PC-9 (cell line): Measurements from ENCODE around the gene ST6GALNAC3. TPM values are rescaled to one million over a fixed set of nuclear protein-coding genes. Genes with fewer than 3 reads are reported as not detected.

Experiments used
- BruUV-seq: library from RNA; stranded (reverse); fragments of 400-500 nt; replicated peaks from 2 replicates; lab custom pipeline; 2021; lab: Mats Ljungman, UMichigan
- CTCF ChIA-PET: fragments of 300-600 bp; sonication (Branson Sonifier 250); formaldehyde crosslinking; loops from one replicate; lab custom pipeline; 2022; ENCODE audit warnings: antibody characterized with exemption; lab: Charles Lee
- POLR2A ChIA-PET: fragments of 300-600 bp; sonication (Branson Sonifier 250); formaldehyde crosslinking; loops from one replicate; lab custom pipeline; 2022; ENCODE audit warnings: antibody characterized with exemption; ENCODE audit not compliant: unreplicated experiment; lab: Charles Lee
- DNase-seq, 2 experiments: peaks; one replicate each; pipeline versions ENCODE4 v3.0.0 to v3.0.0-alpha.2; 2015 to 2022; ENCODE audit warnings: mixed read lengths in 1 of 2
- H2AFZ ChIP-seq: fragments of 200-600 bp; sonication (generic); 2 replicates; pipeline ENCODE4 v1.8.1; 2017; ENCODE audit warnings: antibody characterized with exemption
- H3F3A ChIP-seq: fragments of 200-600 bp; sonication (generic); 2 replicates; pipeline ENCODE4 v1.8.1; 2017; ENCODE audit warnings: antibody characterized with exemption, mild to moderate bottlenecking, low read depth; ENCODE audit not compliant: insufficient read depth
- H3K27ac ChIP-seq: fragments of 200-600 bp; sonication (generic); 2 replicates; pipeline ENCODE4 v1.6.1; 2016; ENCODE audit warnings: mixed run types
- H3K27me3 ChIP-seq: fragments of 200-600 bp; sonication (generic); 2 replicates; pipeline ENCODE4 v1.6.1; 2016; ENCODE audit warnings: low read depth, mixed run types; ENCODE audit not compliant: insufficient read depth
- H3K36me3 ChIP-seq: fragments of 200-600 bp; sonication (generic); 2 replicates; pipeline ENCODE4 v1.6.1; 2016; ENCODE audit warnings: low read depth, mixed run types
- H3K4me1 ChIP-seq: fragments of 200-600 bp; sonication (generic); replicated peaks from 2 replicates; pipeline ENCODE4 v1.6.1; 2016; ENCODE audit warnings: mixed run types; ENCODE audit not compliant: insufficient read depth
- H3K4me2 ChIP-seq: fragments of 200-600 bp; sonication (generic); 2 replicates; pipeline ENCODE4 v1.6.1; 2017; ENCODE audit warnings: mixed run types
- H3K4me3 ChIP-seq: fragments of 200-600 bp; sonication (generic); 2 replicates; pipeline ENCODE4 v1.6.1; 2016; ENCODE audit warnings: mixed run types
- H3K79me2 ChIP-seq: fragments of 200-600 bp; sonication (generic); 2 replicates; pipeline ENCODE4 v1.6.1; 2017; ENCODE audit warnings: low read depth, mixed run types
- H3K9me2 ChIP-seq: fragments of 200-600 bp; sonication (generic); 2 replicates; pipeline ENCODE4 v1.8.1; 2017; ENCODE audit warnings: mild to moderate bottlenecking; ENCODE audit not compliant: insufficient read depth
- H3K9me3 ChIP-seq: fragments of 200-600 bp; sonication (generic); 2 replicates; pipeline ENCODE4 v1.8.1; 2016; ENCODE audit warnings: low read depth; ENCODE audit not compliant: insufficient read depth
- H4K20me1 ChIP-seq: fragments of 200-600 bp; sonication (generic); 2 replicates; pipeline ENCODE4 v1.8.1; 2017; ENCODE audit not compliant: insufficient read depth
- CTCF ChIP-seq: fragments of 200-600 bp; sonication (generic); conservative IDR thresholded peaks from 2 replicates; pipeline ENCODE4 v1.6.1; 2017; ENCODE audit warnings: mixed run types, antibody characterized with exemption, mild to moderate bottlenecking, moderate library complexity
- EZH2 ChIP-seq: fragments of 200-600 bp; sonication (generic); IDR thresholded peaks from 2 replicates; pipeline ENCODE4 v1.8.0; 2017; ENCODE audit warnings: antibody characterized with exemption, low read depth
- intact Hi-C: fragments of 100-400 bp; cut with micrococcal nuclease; formaldehyde crosslinking; loops from one replicate; pipeline ENCODE4 v1.10.0; 2022; ENCODE audit not compliant: unreplicated experiment
- total RNA-seq: library from RNA; stranded (reverse); gene quantifications from 2 replicates; pipeline ENCODE4 v1.2.3, GENCODE V29; 2021

The ST6GALNAC3 gene
- total RNA-seq, 1 experiment from 2014 or later = 0.04 TPM

GRCh38 chr1:76177615-76178014, 103.1 kb downstream of the ST6GALNAC3 start:
- BruUV-seq = no TSS peak
- POLR2A ChIA-PET = no interaction called here
- H3K9me3 ChIP-seq = no peaks in the 10 kb centered on the region

DNA sequence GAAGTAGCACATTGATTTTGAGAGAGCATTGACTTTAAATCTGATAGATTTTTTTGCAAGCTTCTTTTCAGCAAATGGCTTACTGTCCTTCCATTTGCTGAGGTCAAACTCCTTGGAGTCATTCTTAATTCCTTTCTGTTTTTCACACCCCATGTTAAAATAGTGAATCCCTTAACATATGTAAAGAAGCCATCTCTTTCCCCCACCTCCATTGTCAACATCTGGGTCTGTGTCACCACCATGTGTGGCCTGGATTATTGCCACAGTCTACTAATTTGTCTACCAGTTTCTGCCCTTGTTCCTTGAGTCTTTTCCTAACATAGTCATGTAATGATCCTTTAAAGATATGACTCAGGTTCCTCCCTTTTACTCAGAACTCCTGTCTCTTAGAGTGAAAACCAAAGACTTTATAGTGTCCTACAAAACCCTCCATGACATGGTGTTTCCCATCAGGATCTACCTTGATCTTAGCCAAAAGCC, 104.7 kb downstream of the ST6GALNAC3 start:
- ChIA-PET CTCF (no interaction called here), POLR2A (no interaction called here)
- no peaks in the 10 kb centered on the region for H3K9me3 ChIP-seq
- H3F3A ChIP-seq = no peaks in the 10 kb centered on the region
- no peaks in the 10 kb centered on the region for H3K4me1 ChIP-seq
- H3K4me3 ChIP-seq = no peak overlapping the region
- no peaks in the 10 kb centered on the region for H3K9me2 ChIP-seq
- H3K27ac ChIP-seq = no peak overlapping the region
- no peaks in the 10 kb centered on the region for H3K36me3 ChIP-seq
- no peak overlapping the region for H2AFZ ChIP-seq
- no peak overlapping the region for H3K4me2 ChIP-seq
- H4K20me1 ChIP-seq = no peaks in the 10 kb centered on the region
- H3K27me3 ChIP-seq = no peaks in the 10 kb centered on the region
- no peak for DNase-seq
- TF ChIP-seq EZH2 (no peak), CTCF (no peak)
- intact Hi-C loops = no loop called here
- no TSS peak for BruUV-seq
- H3K79me2 ChIP-seq = no peaks in the 10 kb centered on the region

More at GRCh38 chr1:76177615-76178014, 103.1 kb downstream of the ST6GALNAC3 start:
- Histone ChIP-seq H3K79me2 (no peaks in the 10 kb centered on the region), H3K4me3 (no peak overlapping the region), H3K36me3 (no peaks in the 10 kb centered on the region), H3K27ac (no peak overlapping the region), H3F3A (no peaks in the 10 kb centered on the region), H3K27me3 (no peaks in the 10 kb centered on the region), H3K4me2 (no peak overlapping the region), H3K9me2 (no peaks in the 10 kb centered on the region), H2AFZ (no peak overlapping the region), H4K20me1 (no peaks in the 10 kb centered on the region), H3K4me1 (no peaks in the 10 kb centered on the region)
- intact Hi-C loops = no loop called here
- no peak for DNase-seq
- TF ChIP-seq CTCF (no peak), EZH2 (no peak)
- CTCF ChIA-PET = no interaction called here

DNA sequence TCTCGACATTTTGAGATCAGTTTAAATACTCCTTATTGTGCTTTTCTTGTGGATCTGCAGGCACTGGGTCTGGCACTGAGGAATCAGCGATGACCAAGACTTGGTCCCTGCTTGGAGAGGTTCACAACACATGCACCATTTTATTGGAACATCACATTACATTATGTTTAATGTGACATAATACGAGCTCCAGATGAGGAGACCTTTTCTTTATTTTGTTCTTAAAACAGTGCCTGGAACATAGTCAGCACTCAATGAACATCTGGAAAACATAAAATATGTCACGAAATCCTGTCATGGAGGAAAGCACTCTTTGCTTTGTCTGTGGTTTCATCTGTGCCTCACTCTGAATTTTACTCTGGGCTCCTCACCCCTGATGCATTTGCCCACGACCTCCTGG, 110.7 kb downstream of the ST6GALNAC3 start:
- no peak for DNase-seq
- BruUV-seq = no TSS peak
- H3K4me3 ChIP-seq = no peak overlapping the region
- no peaks in the 10 kb centered on the region for H3K9me2 ChIP-seq
- POLR2A ChIA-PET = no interaction called here
- intact Hi-C loops = no loop called here
- no peaks in the 10 kb centered on the region for H4K20me1 ChIP-seq
- H3K9me3 ChIP-seq = no peaks in the 10 kb centered on the region
- no peaks in the 10 kb centered on the region for H3K79me2 ChIP-seq
- H3K27me3 ChIP-seq = no peaks in the 10 kb centered on the region
- H3K36me3 ChIP-seq = no peaks in the 10 kb centered on the region
- no peak overlapping the region for H3K4me2 ChIP-seq
- CTCF ChIA-PET = no interaction called here
- no peaks in the 10 kb centered on the region for H3F3A ChIP-seq
- H3K4me1 ChIP-seq = no peaks in the 10 kb centered on the region
- TF ChIP-seq EZH2 = no peak
- TF ChIP-seq CTCF = no peak
- no peak overlapping the region for H2AFZ ChIP-seq
- H3K27ac ChIP-seq = no peak overlapping the region
